ENCODE results near the gene LMAN2. TPM values are rescaled to one million over a fixed set of nuclear protein-coding genes. Genes with fewer than 3 reads are reported as not detected.
A peak's percentile ranks its signal among the peaks of the same experiment; 100 is the strongest.

Gene LMAN2
- total RNA-seq, 5 donors from 2014 or later (not counting 1 experiment from before 2014, with no cell fraction given) = 67.2 to 122 (median 106) TPM

DNA sequence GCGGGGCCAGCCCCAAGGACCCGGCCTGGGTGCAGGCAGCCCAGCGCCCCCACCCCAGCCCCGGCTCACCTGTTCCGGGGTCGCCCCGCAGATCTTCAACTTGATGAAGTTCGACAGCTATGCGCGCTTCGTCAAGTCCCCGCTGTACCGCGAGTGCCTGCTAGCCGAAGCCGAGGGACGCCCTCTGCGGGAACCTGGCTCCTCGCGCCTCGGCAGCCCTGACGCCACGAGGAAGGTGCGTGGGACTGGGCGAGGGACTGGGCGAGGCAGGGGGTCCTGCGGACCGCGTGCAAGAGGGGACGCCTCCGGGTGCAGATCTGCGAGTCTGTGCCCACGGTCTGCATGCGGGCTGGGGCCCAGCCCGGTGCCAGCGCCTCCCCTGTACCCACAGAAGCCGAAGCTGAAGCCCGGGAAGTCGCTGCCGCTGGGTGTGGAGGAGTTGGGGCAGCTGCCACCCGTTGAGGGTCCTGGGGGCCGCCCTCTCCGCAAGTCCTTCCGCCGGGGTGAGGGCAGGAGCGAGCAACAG lies 15.9 kb upstream of the LMAN2 start:
- H3K27ac ChIP-seq (ENCODE audit: low read length) = no peak overlapping the region

DNA sequence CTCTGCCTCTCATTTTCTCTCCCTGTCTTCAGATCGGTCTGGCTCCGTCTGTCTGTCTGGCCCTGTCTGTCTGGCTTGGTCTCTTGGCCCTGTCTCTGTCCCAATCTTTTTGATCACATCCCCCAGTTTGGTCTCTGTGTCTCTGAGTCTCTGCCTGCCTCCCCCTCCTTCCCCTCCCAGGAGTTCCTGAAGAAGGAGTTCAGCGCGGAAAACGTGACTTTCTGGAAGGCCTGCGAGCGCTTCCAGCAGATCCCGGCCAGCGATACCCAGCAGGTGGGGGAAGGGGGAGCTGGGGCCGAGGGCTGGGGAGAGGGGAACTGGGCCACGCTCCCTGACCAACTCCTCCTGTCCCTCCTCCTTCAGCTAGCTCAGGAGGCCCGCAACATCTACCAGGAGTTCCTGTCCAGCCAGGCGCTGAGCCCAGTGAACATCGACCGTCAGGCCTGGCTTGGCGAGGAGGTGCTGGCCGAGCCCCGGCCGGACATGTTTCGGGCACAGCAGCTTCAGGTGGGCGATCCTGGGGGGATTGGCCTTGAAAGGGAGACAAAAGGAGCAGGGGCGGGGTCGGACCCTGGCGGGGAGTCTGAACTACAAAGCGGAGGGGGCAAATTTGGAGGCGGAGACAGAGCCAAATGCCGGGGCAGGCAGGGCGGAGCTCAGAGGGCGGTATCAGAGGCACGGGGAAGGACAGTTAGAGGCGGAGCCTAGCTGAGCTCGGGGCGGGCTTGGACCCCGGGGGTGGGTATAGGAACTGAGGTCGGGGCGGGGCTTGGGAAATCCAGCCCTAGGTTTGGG lies 15.3 kb upstream of the LMAN2 start:
- no peak for ATAC-seq (replicated peaks in 1 of 4)
- CTCF ChIA-PET = no interaction called here

More for the DNA sequence above, 15.9 kb upstream of the LMAN2 start:
- Mint-ChIP-seq H3K4me3 (no peak overlapping the region), H3K36me3 (peaks cover 19% of the 10 kb centered on the region), H3K27ac (no peak overlapping the region), H3K4me1 (peaks cover 38 to 73% (median 66%) of the 10 kb centered on the region in 3 donors), H3K27me3 (no peaks in the 10 kb centered on the region), H3K9me3 (no peaks in the 10 kb centered on the region)
- no peaks in the 10 kb centered on the region for H3K9me3 ChIP-seq
- DNase-seq (no peak), ATAC-seq (replicated peaks in 1 of 4) (no peak)
- peaks cover 23 to 77% of the 10 kb centered on the region in 2 donors for H3K36me3 ChIP-seq (ENCODE audit: control insufficient read depth in 2 of 2, extremely low read depth in 1 of 2, insufficient read depth in 1 of 2, low read length in 1 of 2)
- CTCF ChIA-PET = no interaction called here
- WGBS (ENCODE audit: insufficient coverage) = 97% methylated on average over 31 of the region's 46 CpGs
- POLR2A ChIA-PET = no interaction called here
- no peaks in the 10 kb centered on the region for H3K27me3 ChIP-seq (replicated peaks in 1 of 2; ENCODE audit: control insufficient read depth in 2 of 2, extremely low read depth in 1 of 2, insufficient read depth in 2 of 2, low read length in 1 of 2)
- H3K4me3 ChIP-seq (ENCODE audit: control insufficient read depth in 1 of 2, extremely low read depth in 1 of 2, low read length in 1 of 2) = no peak overlapping the region
- H3K4me1 ChIP-seq (ENCODE audit: control insufficient read depth in 1 of 2, extremely low read depth in 1 of 2, insufficient read depth in 2 of 2, low read length in 2 of 2) = peaks cover 32 to 88% of the 10 kb centered on the region in 2 experiments

DNA sequence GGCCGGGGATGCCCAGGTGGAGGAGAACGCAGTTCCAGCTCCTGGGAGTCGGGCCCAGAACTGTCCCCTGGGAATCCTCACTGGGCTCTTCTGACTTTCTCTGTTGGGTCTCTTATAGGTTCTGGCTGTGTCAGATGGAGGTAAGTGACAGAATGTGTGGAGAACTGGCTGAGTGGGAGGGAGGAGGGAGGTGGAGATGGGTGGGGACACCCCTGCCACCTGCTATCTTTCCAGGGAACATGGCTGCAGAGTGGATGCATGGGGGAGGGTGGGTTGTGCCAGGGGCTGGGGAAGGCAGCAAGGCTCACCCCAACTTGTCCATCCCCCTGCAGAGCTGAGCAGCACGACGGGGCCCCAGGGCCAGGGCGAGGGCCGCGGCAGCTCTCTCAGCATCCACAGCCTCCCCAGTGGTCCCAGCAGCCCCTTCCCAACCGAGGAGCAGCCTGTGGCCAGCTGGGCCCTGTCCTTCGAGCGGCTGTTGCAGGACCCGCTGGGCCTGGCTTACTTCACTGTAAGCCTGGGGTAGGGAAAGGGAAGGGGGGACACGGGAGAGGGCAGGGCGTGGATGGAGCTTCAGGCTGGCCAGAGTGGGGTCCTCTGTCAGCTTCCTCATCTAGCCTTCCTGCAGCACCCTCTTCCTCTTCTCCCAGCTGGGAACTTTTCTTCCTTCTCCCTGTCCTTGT lies 14.5 kb upstream of the LMAN2 start:
- Histone ChIP-seq H3K4me1 (ENCODE audit: control insufficient read depth in 1 of 2, extremely low read depth in 1 of 2, insufficient read depth in 2 of 2, low read length in 2 of 2) (peaks cover 32 to 88% of the 10 kb centered on the region in 2 experiments), H3K9me3 (no peaks in the 10 kb centered on the region), H3K4me3 (ENCODE audit: control insufficient read depth in 1 of 2, extremely low read depth in 1 of 2, low read length in 1 of 2) (no peak overlapping the region), H3K36me3 (ENCODE audit: control insufficient read depth in 2 of 2, extremely low read depth in 1 of 2, insufficient read depth in 1 of 2, low read length in 1 of 2) (peaks cover 23 to 74% of the 10 kb centered on the region in 2 donors), H3K27ac (ENCODE audit: low read length) (no peak overlapping the region), H3K27me3 (replicated peaks in 1 of 2; ENCODE audit: control insufficient read depth in 2 of 2, extremely low read depth in 1 of 2, insufficient read depth in 2 of 2, low read length in 1 of 2) (no peaks in the 10 kb centered on the region)
- Mint-ChIP-seq H3K36me3 (peaks cover 15% of the 10 kb centered on the region), H3K4me3 (peak overlapping the region in 1 of 3 donors; percentile 17), H3K4me1 (peaks cover 39 to 74% (median 67%) of the 10 kb centered on the region in 3 donors), H3K9me3 (no peaks in the 10 kb centered on the region), H3K27me3 (no peaks in the 10 kb centered on the region), H3K27ac (peak overlapping the region; percentile 69 to 76)
- ATAC-seq (replicated peaks in 1 of 4) = no peak
- POLR2A ChIA-PET = no interaction called here
- no peak for DNase-seq
- CTCF ChIA-PET = interaction anchor here in 1 of 2 donors (0.8 kb wide), 1 partner anchor 10 kb away, joined by 4 read pairs; no protein-coding TSS in a partner anchor
- WGBS (ENCODE audit: insufficient coverage) = 97% methylated on average over 4 of the region's 14 CpGs

More for the DNA sequence above, 15.3 kb upstream of the LMAN2 start:
- H3K36me3 Mint-ChIP-seq = peaks cover 15% of the 10 kb centered on the region
- no peaks in the 10 kb centered on the region for H3K9me3 Mint-ChIP-seq
- Histone ChIP-seq H3K27me3 (replicated peaks in 1 of 2; ENCODE audit: control insufficient read depth in 2 of 2, extremely low read depth in 1 of 2, insufficient read depth in 2 of 2, low read length in 1 of 2) (no peaks in the 10 kb centered on the region), H3K4me3 (ENCODE audit: control insufficient read depth in 1 of 2, extremely low read depth in 1 of 2, low read length in 1 of 2) (no peak overlapping the region), H3K27ac (ENCODE audit: low read length) (no peak overlapping the region), H3K9me3 (no peaks in the 10 kb centered on the region), H3K36me3 (ENCODE audit: control insufficient read depth in 2 of 2, extremely low read depth in 1 of 2, insufficient read depth in 1 of 2, low read length in 1 of 2) (peaks cover 23 to 78% of the 10 kb centered on the region in 2 donors), H3K4me1 (ENCODE audit: control insufficient read depth in 1 of 2, extremely low read depth in 1 of 2, insufficient read depth in 2 of 2, low read length in 2 of 2) (peaks cover 32 to 88% of the 10 kb centered on the region in 2 experiments)
- no peak for DNase-seq
- peak overlapping the region; percentile 69 to 76 for H3K27ac Mint-ChIP-seq
- POLR2A ChIA-PET = no interaction called here
- peaks cover 38 to 74% (median 67%) of the 10 kb centered on the region in 3 donors for H3K4me1 Mint-ChIP-seq
- 93% methylated on average over 23 of the region's 36 CpGs for whole genome bisulfite sequencing (ENCODE audit: insufficient coverage)
- H3K4me3 Mint-ChIP-seq = no peak overlapping the region
- no peaks in the 10 kb centered on the region for H3K27me3 Mint-ChIP-seq

DNA sequence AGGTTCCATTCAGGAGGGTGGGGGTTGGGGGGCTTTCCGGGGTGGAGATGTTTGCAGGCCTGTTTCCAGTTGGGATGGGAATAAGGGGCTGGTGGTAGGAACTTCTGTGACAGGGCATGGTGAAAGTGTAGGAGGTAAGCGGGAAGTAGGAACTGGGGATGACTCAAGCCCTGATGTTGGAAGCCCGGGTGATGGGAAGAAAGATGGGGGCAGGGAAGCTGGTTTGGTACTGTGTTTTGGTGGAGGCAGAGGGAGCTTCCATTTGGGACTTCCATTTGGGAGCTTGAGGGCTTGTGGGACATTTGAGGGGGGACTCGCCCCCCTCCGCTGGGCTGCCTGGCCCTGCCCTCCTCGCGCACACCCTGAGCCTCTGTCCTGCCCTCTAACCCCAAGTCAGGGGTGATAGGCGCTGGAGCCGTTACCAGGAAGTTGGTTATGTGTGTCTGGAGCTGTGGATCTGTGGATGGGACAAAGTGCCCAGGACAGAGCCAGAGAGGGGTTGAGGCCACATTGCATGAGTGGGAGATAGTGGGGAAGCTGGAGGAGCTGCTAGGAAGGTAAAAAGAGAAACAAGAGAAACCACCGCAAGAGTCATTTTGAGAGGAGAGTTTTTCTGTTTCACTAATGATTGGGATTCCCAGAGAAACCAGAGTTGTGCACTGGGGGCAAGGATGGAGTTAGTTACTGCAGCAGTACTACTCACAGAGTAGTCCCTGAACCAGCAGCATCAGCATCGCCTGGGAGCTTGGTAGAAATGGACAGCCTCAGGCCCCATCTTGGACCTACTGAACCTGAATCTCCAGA lies 12.9 kb upstream of the LMAN2 start:
- Mint-ChIP-seq H3K4me3 (peak overlapping the region; percentile 21 to 77 (median 31)), H3K27me3 (no peaks in the 10 kb centered on the region), H3K4me1 (peaks cover 50 to 78% (median 72%) of the 10 kb centered on the region in 3 donors), H3K9me3 (no peaks in the 10 kb centered on the region), H3K36me3 (peaks cover 17% of the 10 kb centered on the region), H3K27ac (peak overlapping the region; percentile 79 to 85)
- Histone ChIP-seq H3K36me3 (ENCODE audit: control insufficient read depth in 2 of 2, extremely low read depth in 1 of 2, insufficient read depth in 1 of 2, low read length in 1 of 2) (peaks cover 23 to 73% of the 10 kb centered on the region in 2 donors), H3K9me3 (no peaks in the 10 kb centered on the region), H3K27me3 (replicated peaks in 1 of 2; ENCODE audit: control insufficient read depth in 2 of 2, extremely low read depth in 1 of 2, insufficient read depth in 2 of 2, low read length in 1 of 2) (no peaks in the 10 kb centered on the region), H3K4me1 (ENCODE audit: control insufficient read depth in 1 of 2, extremely low read depth in 1 of 2, insufficient read depth in 2 of 2, low read length in 2 of 2) (peaks cover 42 to 89% of the 10 kb centered on the region in 2 experiments), H3K27ac (ENCODE audit: low read length) (no peak overlapping the region), H3K4me3 (ENCODE audit: control insufficient read depth in 1 of 2, extremely low read depth in 1 of 2, low read length in 1 of 2) (no peak overlapping the region)
- no peak for ATAC-seq (replicated peaks in 1 of 4)
- 57% methylated on average over 6 of the region's 11 CpGs for WGBS (ENCODE audit: insufficient coverage)
- CTCF ChIA-PET = interaction anchor here (0.6 to 2.9 kb wide), 3 partner anchors 9 to 26 kb away, joined by 3 to 8 read pairs (median 4); no protein-coding TSS in a partner anchor
- POLR2A ChIA-PET = no interaction called here
- DNase-seq = no peak

DNA sequence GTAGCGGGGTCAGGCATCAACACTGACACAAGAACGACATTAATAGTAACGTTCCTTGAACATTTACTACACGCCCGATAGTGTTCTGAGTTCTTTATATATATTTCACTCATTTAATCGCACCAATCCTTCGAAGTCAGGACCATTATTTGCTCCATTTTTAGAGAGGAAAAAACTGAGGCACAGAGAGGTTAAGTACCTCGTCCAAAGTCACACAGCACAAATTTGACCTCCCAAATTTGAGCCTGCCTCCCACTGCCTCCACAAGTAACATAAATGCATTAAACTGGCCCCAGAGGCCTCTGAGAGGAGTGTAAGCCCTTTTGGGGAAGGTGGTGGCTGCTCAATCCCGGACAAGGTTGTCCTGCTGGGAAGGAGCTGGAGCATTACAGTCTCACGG lies 12.1 kb upstream of the LMAN2 start:
- peaks cover 46 to 89% of the 10 kb centered on the region in 2 experiments for H3K4me1 ChIP-seq (ENCODE audit: control insufficient read depth in 1 of 2, extremely low read depth in 1 of 2, insufficient read depth in 2 of 2, low read length in 2 of 2)
- Mint-ChIP-seq H3K27me3 (no peaks in the 10 kb centered on the region), H3K27ac (peak overlapping the region in 1 of 2 donors; percentile 79), H3K9me3 (no peaks in the 10 kb centered on the region), H3K4me1 (peaks cover 50 to 78% (median 72%) of the 10 kb centered on the region in 3 donors), H3K4me3 (peak overlapping the region; percentile 57 to 80 (median 77)), H3K36me3 (peaks cover 9% of the 10 kb centered on the region)
- H3K36me3 ChIP-seq (ENCODE audit: control insufficient read depth in 2 of 2, extremely low read depth in 1 of 2, insufficient read depth in 1 of 2, low read length in 1 of 2) = peaks cover 19 to 72% of the 10 kb centered on the region in 2 donors
- H3K27me3 ChIP-seq (replicated peaks in 1 of 2; ENCODE audit: control insufficient read depth in 2 of 2, extremely low read depth in 1 of 2, insufficient read depth in 2 of 2, low read length in 1 of 2) = no peaks in the 10 kb centered on the region
- POLR2A ChIA-PET = interaction anchor here in 1 of 2 donors (0.7 kb wide), 1 partner anchor 12 kb away, joined by 3 read pairs; the partner anchor contains the start of gene LMAN2
- no peak overlapping the region for H3K4me3 ChIP-seq (ENCODE audit: control insufficient read depth in 1 of 2, extremely low read depth in 1 of 2, low read length in 1 of 2)
- H3K27ac ChIP-seq (ENCODE audit: low read length) = peak overlapping the region; percentile 9
- WGBS (ENCODE audit: insufficient coverage) = no CpG with 5 or more reads among the region's 10 CpGs
- CTCF ChIA-PET = interaction anchor here in 1 of 2 donors (0.7 to 2.9 kb wide), 2 partner anchors 10 to 27 kb away, joined by 3 to 8 read pairs; no protein-coding TSS in a partner anchor
- DNase-seq (no peak), ATAC-seq (replicated peaks in 1 of 4) (peak in 1 of 4 experiments; percentile 0)
- no peaks in the 10 kb centered on the region for H3K9me3 ChIP-seq

Measured in T-cell (primary cell).